HepG2 (cell line): ENCODE measurements around the gene HOXA5. TPM values are rescaled to one million over a fixed set of nuclear protein-coding genes. Genes with fewer than 3 reads are reported as not detected.
A peak's percentile ranks its signal among the peaks of the same experiment; 100 is the strongest.

ENCODE experiments used
- AHDC1 ChIP-seq: sonication (generic); formaldehyde crosslinking; IDR thresholded peaks from 2 replicates; pipeline ENCODE4 v1.5.1; 2020; ENCODE audit warnings: mild to moderate bottlenecking, missing genetic modification reagents, borderline replicate concordance
- RARA ChIP-seq: IDR thresholded peaks from 2 replicates; pipeline ENCODE4 v1.6.1; 2016; ENCODE audit warnings: missing genetic modification reagents, missing compliant biosample characterization
- RBM22 ChIP-seq: fragments of 200-400 bp; formaldehyde crosslinking; optimal IDR thresholded peaks from 2 replicates; pipeline ENCODE3; 2017; ENCODE audit warnings: mild to moderate bottlenecking, low read length, moderate library complexity
- RFXAP ChIP-seq: sonication (generic); formaldehyde crosslinking; IDR thresholded peaks from 2 replicates; pipeline ENCODE4 v1.4.0; 2020; ENCODE audit warnings: missing genetic modification reagents, borderline replicate concordance
- SYNCRIP ChIP-seq: fragments of 200-400 bp; formaldehyde crosslinking; IDR thresholded peaks from 2 replicates; pipeline ENCODE4 v1.6.1; 2018; ENCODE audit warnings: mild to moderate bottlenecking, low read depth, low read length; ENCODE audit not compliant: insufficient read depth
- ZBTB26 ChIP-seq: IDR thresholded peaks from 2 replicates; pipeline ENCODE4 v1.6.1; 2016; ENCODE audit warnings: missing compliant biosample characterization, missing genetic modification reagents, borderline replicate concordance
- ZNF10 ChIP-seq: sonication (generic); formaldehyde crosslinking; IDR thresholded peaks from 2 replicates; pipeline ENCODE4 v1.4.0; 2020; ENCODE audit warnings: mild to moderate bottlenecking, low read depth, missing genetic modification reagents, borderline replicate concordance
- ZNF501 ChIP-seq: sonication (generic); formaldehyde crosslinking; IDR thresholded peaks from 2 replicates; pipeline ENCODE4 v1.5.1; 2020; ENCODE audit warnings: mild to moderate bottlenecking, moderate library complexity, missing genetic modification reagents
- ZNF709 ChIP-seq: sonication (generic); formaldehyde crosslinking; IDR thresholded peaks from 2 replicates; pipeline ENCODE4 v1.5.0; 2020; ENCODE audit warnings: mild to moderate bottlenecking, missing genetic modification reagents
- polyA plus RNA-seq, 8 experiments: library from polyadenylated mRNA; depleted of rRNA in 3 of 8; stranded (reverse) in 7 of 8; unstranded in 1 of 8; fragments of >200 nt; fragmentation: Illumina TruSeq in 4 of 8; extraction: Trizol in 4 of 8; gene quantifications; 2 replicates each; pipeline versions ENCODE4 v1.2.1 to v1.2.3, GENCODE V29; 2011 to 2016; ENCODE audit warnings: low read depth in 4 of 8, missing spikeins in 1 of 8, mixed read lengths in 1 of 8; ENCODE audit not compliant: insufficient read depth in 1 of 8
- total RNA-seq, 5 experiments: library from RNA; depleted of rRNA; stranded (reverse); fragments of >200 nt; fragmentation: Illumina TruSeq; extraction: Trizol; gene quantifications; 2 replicates each; pipeline ENCODE4 v1.2.3, GENCODE V29; 2016; ENCODE audit warnings: low read depth in 1 of 5
- TF ChIP-seq, protein P1 (sequence below): sonication (generic); formaldehyde crosslinking; IDR thresholded peaks from 2 replicates; pipeline ENCODE4 v1.4.0; 2020; ENCODE audit warnings: mild to moderate bottlenecking, missing genetic modification reagents

The HOXA5 gene
- total and polyA plus RNA-seq, 2 of the 13 experiments (the other 11 are each of a cell fraction or from before 2014, with no cell fraction given), result 3.2 to 3.6 TPM

GRCh38 chr7:27130540-27131389 is 12.7 kb downstream of the HOXA5 start, which contains the start of gene HOXA4 (continued):
- TF ChIP-seq RFXAP (no peak), RARA (peak; percentile 65), ZNF709 (no peak), SYNCRIP (no peak), AHDC1 (CRISPR knock-in tag) (no peak), ZBTB26 (CRISPR knock-in tag) (0 out of 2 replicates have a peak, but pooled peaks have one; percentile 19), RBM22 (no peak), ZNF501 (CRISPR knock-in tag) (peak; percentile 72; the same call in 1 of the 2 replicates), ZNF10 (CRISPR knock-in tag) (no peak)
- TF ChIP-seq, protein P1, sequence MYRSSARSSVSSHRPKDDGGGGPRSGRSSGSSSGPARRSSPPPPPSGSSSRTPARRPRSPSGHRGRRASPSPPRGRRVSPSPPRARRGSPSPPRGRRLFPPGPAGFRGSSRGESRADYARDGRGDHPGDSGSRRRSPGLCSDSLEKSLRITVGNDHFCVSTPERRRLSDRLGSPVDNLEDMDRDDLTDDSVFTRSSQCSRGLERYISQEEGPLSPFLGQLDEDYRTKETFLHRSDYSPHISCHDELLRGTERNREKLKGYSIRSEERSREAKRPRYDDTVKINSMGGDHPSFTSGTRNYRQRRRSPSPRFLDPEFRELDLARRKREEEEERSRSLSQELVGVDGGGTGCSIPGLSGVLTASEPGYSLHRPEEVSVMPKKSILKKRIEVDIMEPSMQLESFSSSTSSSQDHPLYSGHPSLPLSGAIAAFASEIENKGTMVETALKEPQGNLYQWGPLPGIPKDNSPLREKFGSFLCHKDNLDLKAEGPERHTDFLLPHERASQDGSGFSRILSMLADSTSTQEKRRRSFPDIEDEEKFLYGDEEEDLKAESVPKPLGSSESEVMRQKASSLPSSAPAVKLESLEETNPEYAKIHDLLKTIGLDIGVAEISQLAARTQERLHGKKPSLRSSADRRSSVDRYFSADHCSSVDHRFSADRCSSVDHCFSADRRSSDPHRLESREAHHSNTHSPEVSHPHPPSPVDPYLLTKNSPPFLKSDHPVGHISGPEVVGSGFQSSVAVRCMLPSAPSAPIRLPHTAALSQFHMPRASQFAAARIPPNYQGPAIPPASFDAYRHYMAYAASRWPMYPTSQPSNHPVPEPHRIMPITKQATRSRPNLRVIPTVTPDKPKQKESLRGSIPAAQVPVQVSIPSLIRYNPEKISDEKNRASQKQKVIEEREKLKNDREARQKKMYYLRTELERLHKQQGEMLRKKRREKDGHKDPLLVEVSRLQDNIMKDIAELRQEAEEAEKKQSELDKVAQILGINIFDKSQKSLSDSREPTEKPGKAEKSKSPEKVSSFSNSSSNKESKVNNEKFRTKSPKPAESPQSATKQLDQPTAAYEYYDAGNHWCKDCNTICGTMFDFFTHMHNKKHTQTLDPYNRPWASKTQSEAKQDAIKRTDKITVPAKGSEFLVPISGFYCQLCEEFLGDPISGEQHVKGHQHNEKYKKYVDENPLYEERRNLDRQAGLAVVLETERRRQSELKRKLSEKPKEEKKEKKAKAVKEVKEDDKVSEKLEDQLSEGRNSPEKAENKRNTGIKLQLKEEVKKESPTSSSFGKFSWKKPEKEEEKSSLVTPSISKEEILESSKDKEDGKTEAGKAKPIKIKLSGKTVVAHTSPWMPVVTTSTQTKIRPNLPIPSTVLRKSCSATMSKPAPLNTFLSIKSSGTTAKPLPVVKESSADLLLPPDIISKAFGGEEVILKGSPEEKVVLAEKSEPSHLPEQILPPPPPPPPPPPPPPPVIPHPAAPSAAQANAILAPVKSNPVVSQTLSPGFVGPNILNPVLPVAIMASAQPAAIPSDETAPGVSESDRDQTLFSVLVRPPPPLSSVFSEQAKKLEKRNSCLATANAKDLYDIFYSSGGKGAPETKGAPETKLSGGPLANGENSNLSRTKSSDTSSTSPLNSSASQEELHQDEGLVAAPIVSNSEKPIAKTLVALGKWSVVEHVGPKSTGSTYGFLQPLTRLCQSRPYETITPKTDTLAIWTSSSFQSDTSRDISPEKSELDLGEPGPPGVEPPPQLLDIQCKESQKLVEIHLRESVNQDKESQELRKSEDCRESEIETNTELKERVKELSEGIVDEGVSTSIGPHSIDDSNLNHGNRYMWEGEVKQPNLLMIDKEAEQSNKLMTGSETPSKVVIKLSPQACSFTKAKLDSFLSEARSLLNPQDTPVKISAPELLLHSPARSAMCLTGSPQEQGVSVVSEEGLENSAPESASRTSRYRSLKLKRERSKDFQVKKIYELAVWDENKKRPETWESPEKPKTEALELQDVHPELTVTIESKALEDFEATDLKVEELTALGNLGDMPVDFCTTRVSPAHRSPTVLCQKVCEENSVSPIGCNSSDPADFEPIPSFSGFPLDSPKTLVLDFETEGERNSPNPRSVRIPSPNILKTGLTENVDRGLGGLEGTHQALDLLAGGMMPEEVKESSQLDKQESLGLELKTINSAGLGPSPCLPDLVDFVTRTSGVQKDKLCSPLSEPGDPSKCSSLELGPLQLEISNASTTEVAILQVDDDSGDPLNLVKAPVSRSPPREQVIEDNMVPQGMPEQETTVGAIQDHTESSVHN (CRISPR knock-in tag), result no peak
